Lower lobe of right lung (tissue), 2 donors: ENCODE data around the gene NOCT. TPM values are rescaled to one million over a fixed set of nuclear protein-coding genes. Genes with fewer than 3 reads are reported as not detected.

Experiments used
- ATAC-seq, 2 donors: fragments of 200-7000 bp; cut with Tn5 transposase; one replicate each; pipeline ENCODE4 v1.9.1; 2020 to 2022; ENCODE audit warnings: mild to moderate bottlenecking in 2 of 2, moderate library complexity in 2 of 2
- DNase-seq: peaks from one replicate; pipeline ENCODE4 v3.0.0-alpha.2; 2020
- H3K27ac ChIP-seq: fragments of 200-600 bp; one replicate; pipeline ENCODE4 v1.8.0; 2022
- H3K27me3 ChIP-seq: fragments of 200-600 bp; one replicate; pipeline ENCODE4 v1.8.0; 2022; ENCODE audit warnings: low read depth
- H3K36me3 ChIP-seq: fragments of 200-600 bp; one replicate; pipeline ENCODE4 v1.8.0; 2022; ENCODE audit warnings: mild to moderate bottlenecking
- H3K4me1 ChIP-seq: fragments of 200-600 bp; one replicate; pipeline ENCODE4 v1.8.0; 2022
- H3K4me3 ChIP-seq: fragments of 200-600 bp; one replicate; pipeline ENCODE4 v1.8.0; 2022; ENCODE audit warnings: mild to moderate bottlenecking
- H3K9me3 ChIP-seq: fragments of 200-600 bp; one replicate; pipeline ENCODE4 v1.8.0; 2022
- intact Hi-C: fragments of 100-400 bp; cut with DNase I; formaldehyde crosslinking; loops from one replicate; pipeline ENCODE4 v1.11.0; 2022
- total RNA-seq: library from RNA; stranded (reverse); fragmentation: NEBNext Ultra II Directional; extraction: Animal tissue kit (Norgen Biotek cat#: 25700); gene quantifications from one replicate; pipeline ENCODE4 v1.2.1, GENCODE V29; 2021
- TF ChIP-seq, protein P1 (sequence below): fragments of 200-600 bp; IDR thresholded peaks from one replicate; pipeline ENCODE4 v1.8.0; 2022; ENCODE audit warnings: antibody characterized with exemption, mild to moderate bottlenecking
- donor health status: DM: no; HTN: yes; CAD: no; lungs with severe emphysema.

Gene NOCT
- total RNA-seq, 1 donor from 2014 or later = 2.8 TPM

DNA sequence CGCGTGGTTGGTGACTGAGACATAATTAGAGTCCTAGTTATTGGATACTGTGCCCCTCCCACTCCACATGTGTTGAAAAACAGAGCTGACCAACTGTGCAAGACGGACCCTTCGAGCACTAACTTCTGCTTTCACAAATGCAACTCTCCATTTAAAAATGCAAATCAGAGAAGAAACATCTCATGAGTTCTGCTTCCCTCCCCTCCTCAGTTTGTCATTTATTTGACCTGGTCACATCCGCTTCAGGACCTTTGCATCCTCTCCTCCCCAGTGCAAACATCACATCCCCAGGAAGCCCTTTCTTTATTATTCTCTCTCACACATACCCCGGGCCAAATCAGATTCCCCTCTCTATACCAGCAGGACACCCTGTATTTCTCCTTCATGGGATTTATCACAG lies 38.1 kb upstream of the NOCT start:
- TF ChIP-seq, protein P1, sequence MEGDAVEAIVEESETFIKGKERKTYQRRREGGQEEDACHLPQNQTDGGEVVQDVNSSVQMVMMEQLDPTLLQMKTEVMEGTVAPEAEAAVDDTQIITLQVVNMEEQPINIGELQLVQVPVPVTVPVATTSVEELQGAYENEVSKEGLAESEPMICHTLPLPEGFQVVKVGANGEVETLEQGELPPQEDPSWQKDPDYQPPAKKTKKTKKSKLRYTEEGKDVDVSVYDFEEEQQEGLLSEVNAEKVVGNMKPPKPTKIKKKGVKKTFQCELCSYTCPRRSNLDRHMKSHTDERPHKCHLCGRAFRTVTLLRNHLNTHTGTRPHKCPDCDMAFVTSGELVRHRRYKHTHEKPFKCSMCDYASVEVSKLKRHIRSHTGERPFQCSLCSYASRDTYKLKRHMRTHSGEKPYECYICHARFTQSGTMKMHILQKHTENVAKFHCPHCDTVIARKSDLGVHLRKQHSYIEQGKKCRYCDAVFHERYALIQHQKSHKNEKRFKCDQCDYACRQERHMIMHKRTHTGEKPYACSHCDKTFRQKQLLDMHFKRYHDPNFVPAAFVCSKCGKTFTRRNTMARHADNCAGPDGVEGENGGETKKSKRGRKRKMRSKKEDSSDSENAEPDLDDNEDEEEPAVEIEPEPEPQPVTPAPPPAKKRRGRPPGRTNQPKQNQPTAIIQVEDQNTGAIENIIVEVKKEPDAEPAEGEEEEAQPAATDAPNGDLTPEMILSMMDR = no peak
- Histone ChIP-seq H3K9me3 (no peaks in the 10 kb centered on the region), H3K27me3 (no peaks in the 10 kb centered on the region), H3K36me3 (no peaks in the 10 kb centered on the region), H3K4me1 (peaks cover 38% of the 10 kb centered on the region), H3K4me3 (no peak overlapping the region), H3K27ac (no peak overlapping the region)
- intact Hi-C loops = no loop called here
- ATAC-seq (peak in 1 of 2 donors; percentile 31), DNase-seq (no peak)

DNA sequence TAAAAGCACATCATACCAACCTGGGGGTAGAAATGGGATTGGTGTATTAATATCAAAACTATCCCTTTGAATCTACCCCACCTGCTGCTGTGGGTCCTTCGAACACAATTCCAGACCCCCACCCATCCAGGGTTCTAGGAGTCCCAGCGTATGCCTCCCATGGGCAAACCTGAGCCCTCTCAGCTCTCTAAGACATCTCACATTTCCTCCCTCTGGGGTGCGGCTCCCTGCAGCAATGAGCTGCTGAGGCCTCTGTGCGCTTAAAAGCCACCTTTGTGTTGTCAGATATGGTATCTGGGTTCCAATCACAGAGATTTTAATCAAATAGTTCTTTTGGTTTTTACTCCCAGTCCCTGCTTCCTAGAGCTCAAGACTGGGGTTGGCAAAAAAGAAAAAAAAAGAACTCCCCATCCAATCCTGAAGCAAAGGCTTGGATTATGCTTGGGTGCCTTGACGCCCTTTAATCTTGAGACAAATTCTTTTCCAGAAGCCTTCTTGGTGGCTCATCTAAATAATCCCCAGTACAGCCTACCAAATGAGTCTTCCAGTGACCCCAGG lies 37.5 kb upstream of the NOCT start:
- DNase-seq = no peak
- H3K9me3 ChIP-seq = no peaks in the 10 kb centered on the region
- no peaks in the 10 kb centered on the region for H3K27me3 ChIP-seq
- no peaks in the 10 kb centered on the region for H3K36me3 ChIP-seq
- TF ChIP-seq, protein P1 = no peak
- H3K4me1 ChIP-seq = peaks cover 39% of the 10 kb centered on the region
- no peak overlapping the region for H3K27ac ChIP-seq
- no peak overlapping the region for H3K4me3 ChIP-seq
- intact Hi-C loops = no loop called here
- no peak for ATAC-seq

DNA sequence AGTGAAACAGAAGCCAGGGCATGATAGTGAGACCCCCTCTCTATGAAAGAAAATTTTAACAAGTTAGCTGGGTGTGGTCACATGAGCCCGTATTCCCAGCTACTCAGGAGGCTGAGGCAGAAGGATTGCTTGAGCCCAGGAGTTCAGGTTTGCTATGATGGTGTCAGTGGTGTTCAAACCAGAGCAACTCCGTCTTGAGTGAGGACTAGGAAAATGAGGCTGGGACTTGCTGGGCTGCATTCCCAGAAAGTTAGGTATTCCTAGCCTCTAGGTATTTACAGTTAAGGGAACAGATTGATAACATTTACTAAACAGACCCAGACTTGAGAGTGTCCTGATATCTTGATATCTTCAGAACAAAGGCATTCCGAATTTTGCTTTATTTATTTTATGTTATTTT lies 37.0 kb upstream of the NOCT start:
- Histone ChIP-seq H3K4me1 (peaks cover 38% of the 10 kb centered on the region), H3K4me3 (no peak overlapping the region), H3K27me3 (no peaks in the 10 kb centered on the region), H3K36me3 (no peaks in the 10 kb centered on the region), H3K27ac (no peak overlapping the region), H3K9me3 (no peaks in the 10 kb centered on the region)
- TF ChIP-seq, protein P1 = no peak
- DNase-seq = no peak
- no peak for ATAC-seq
- intact Hi-C loops = no loop called here

DNA sequence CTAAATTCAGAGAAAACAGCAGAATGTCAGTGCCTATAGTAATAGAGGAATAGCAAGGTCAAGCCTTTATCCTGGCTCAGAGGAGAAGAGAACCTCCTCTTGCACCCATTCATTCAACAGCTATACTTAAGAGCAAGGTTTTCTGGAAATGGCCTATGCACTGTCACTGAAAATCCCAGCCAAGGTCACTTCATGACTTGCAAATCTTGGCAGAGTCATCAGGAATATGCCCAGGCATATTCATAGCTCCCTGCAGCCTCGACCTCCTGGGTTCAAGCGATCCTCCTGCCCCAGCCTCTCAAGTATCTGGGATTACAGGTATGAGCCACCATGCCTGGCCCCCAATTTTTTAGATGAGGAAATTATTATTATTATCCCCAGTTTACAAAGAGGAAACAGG lies 35.8 kb upstream of the NOCT start:
- ATAC-seq (no peak), DNase-seq (no peak)
- no peaks in the 10 kb centered on the region for H3K27me3 ChIP-seq
- no peaks in the 10 kb centered on the region for H3K36me3 ChIP-seq
- no peaks in the 10 kb centered on the region for H3K9me3 ChIP-seq
- TF ChIP-seq, protein P1 = no peak
- no peak overlapping the region for H3K4me3 ChIP-seq
- H3K27ac ChIP-seq = no peak overlapping the region
- peaks cover 38% of the 10 kb centered on the region for H3K4me1 ChIP-seq
- intact Hi-C loops = no loop called here

DNA sequence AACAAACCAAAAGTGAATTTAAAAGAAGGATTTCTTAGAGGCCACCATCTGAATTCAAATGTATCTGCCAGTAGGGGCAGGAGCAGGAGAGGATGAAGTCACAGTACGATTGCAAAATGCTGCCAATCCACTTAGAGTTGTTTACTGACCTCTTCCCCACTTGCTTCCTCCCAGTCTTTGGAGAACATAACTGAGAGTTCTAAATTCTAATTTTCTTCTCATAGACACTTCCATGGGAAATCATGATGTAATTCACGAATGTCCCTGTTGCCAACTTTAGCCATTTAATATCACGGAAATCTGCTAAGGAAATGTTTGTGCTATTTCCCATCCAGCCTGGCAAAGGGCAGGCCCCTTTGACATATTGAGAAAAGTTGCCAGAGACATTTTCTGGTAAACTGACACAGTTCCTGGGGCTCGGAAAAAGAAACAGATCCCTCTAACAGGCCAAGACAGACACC lies 33.6 kb upstream of the NOCT start:
- H3K4me3 ChIP-seq = no peak overlapping the region
- H3K36me3 ChIP-seq = no peaks in the 10 kb centered on the region
- peak overlapping the region; percentile 72 for H3K27ac ChIP-seq
- intact Hi-C loops = no loop called here
- DNase-seq (no peak), ATAC-seq (peak; percentile 90 to 93)
- no peaks in the 10 kb centered on the region for H3K27me3 ChIP-seq
- peaks cover 32% of the 10 kb centered on the region for H3K4me1 ChIP-seq
- TF ChIP-seq, protein P1 = peak; percentile 43
- no peaks in the 10 kb centered on the region for H3K9me3 ChIP-seq

DNA sequence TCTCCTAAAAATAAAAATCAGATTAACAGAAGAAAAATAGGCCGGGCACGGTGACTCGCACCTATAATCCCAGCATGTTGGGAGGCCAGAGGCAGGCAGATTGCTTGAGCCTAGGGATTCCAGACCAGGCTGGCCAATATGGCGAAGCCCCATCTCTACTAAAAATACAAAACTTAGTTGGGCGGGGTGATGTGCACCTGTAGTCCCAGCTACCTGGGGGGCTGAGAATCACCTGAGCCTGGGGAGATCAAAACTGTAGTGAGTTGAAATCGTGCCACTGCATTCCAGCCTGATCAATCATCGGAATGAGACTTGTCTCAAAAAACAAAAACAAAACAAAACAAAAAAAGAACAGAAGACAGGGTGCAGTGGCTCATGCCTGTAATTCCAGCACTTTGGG lies 32.8 kb upstream of the NOCT start:
- no peak overlapping the region for H3K4me3 ChIP-seq
- peaks cover 26% of the 10 kb centered on the region for H3K4me1 ChIP-seq
- H3K9me3 ChIP-seq = no peaks in the 10 kb centered on the region
- intact Hi-C loops = no loop called here
- no peaks in the 10 kb centered on the region for H3K27me3 ChIP-seq
- ATAC-seq (no peak), DNase-seq (no peak)
- TF ChIP-seq, protein P1 = no peak
- H3K27ac ChIP-seq = peak overlapping the region; percentile 72
- no peaks in the 10 kb centered on the region for H3K36me3 ChIP-seq
